Stimulated activated naive CD8-positive, alpha-beta T cell treated with anti-CD3 and anti-CD28 coated beads, Interleukin-15, Interleukin-2, amounts not matched to agents 100 ng/mL and 50 ng/mL, for 24 hours (primary cell): ENCODE data around the gene PRKD1.
"Not testable (repeated sequence)": the region's sequence is repeated elsewhere in the genome, so short reads cannot be mapped to it uniquely, and the experiment has no call there.

Experiments
- H3K27ac Mint-ChIP-seq: one replicate; pipeline ENCODE4 v1.8.0; 2021; ENCODE audit warnings: mild to moderate bottlenecking, mixed read lengths
- H3K27me3 Mint-ChIP-seq: one replicate; pipeline ENCODE4 v1.8.0; 2021; ENCODE audit warnings: mixed read lengths
- H3K36me3 Mint-ChIP-seq: one replicate; pipeline ENCODE4 v1.8.0; 2021; ENCODE audit warnings: low read depth, mixed read lengths
- H3K4me1 Mint-ChIP-seq: one replicate; pipeline ENCODE4 v1.8.0; 2021; ENCODE audit warnings: low read depth, mixed read lengths
- H3K4me3 Mint-ChIP-seq: one replicate; pipeline ENCODE4 v1.8.0; 2021; ENCODE audit warnings: mild to moderate bottlenecking, mixed read lengths
- H3K9me3 Mint-ChIP-seq: one replicate; pipeline ENCODE4 v1.8.0; 2021; ENCODE audit warnings: mixed read lengths

PRKD1 gene

GRCh38 chr14:29865299-29865698 is 62.3 kb downstream of the PRKD1 start:
- no peak overlapping the region for H3K4me3 Mint-ChIP-seq
- no peaks in the 10 kb centered on the region for H3K4me1 Mint-ChIP-seq
- H3K36me3 Mint-ChIP-seq, result no peaks in the 10 kb centered on the region
- H3K9me3 Mint-ChIP-seq, result peaks cover 3% of the 10 kb centered on the region
- no peaks in the 10 kb centered on the region for H3K27me3 Mint-ChIP-seq
- no peak overlapping the region for H3K27ac Mint-ChIP-seq

DNA sequence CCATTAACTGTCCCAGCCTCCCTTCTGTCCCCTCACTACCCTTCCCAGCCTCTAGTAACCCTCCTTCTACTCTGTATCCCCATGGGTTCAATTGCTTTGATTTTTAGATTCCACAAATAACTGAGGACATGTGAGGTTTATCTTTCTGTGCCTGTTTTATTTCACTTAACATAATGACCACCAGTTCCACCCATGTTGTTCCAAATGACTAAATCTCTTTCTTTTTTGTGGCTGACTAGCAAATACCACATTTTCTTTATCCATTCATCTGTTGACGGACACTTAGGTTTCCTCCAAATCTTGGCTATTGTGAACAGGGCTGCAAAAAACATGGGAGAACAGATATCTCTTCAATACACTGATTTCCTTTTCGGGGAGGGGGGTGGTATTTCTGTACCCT is 65.7 kb downstream of the PRKD1 start:
- H3K27me3 Mint-ChIP-seq, result no peaks in the 10 kb centered on the region
- peaks cover 5% of the 10 kb centered on the region for H3K9me3 Mint-ChIP-seq
- peaks cover 3% of the 10 kb centered on the region for H3K4me1 Mint-ChIP-seq
- no peak overlapping the region for H3K27ac Mint-ChIP-seq
- no peak overlapping the region for H3K4me3 Mint-ChIP-seq
- H3K36me3 Mint-ChIP-seq, result no peaks in the 10 kb centered on the region

GRCh38 chr14:29858299-29858698 is 69.3 kb downstream of the PRKD1 start:
- Mint-ChIP-seq H3K9me3 (peaks cover 16% of the 10 kb centered on the region), H3K36me3 (no peaks in the 10 kb centered on the region), H3K27me3 (no peaks in the 10 kb centered on the region), H3K27ac (no peak overlapping the region), H3K4me1 (peaks cover 3% of the 10 kb centered on the region), H3K4me3 (no peak overlapping the region)

DNA sequence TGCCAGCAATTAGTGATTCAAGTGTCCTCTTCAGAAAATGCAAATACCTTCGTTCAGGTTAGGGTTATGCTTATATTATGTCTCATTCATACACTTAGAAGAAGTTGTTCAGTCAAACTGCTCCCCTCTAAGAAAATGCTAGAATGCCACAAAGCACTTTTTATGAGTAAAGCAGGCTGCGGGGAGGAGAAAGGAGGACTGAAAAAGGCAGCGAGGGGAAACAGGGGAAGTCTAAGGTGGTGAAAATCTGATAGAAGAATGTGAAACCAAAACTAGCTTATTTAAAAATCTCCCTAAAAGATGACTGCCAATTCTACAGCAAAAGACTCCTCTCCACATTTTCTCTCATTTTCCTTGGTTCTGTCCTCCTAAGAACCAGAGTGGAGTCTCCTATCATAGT is 70.1 kb downstream of the PRKD1 start:
- H3K27ac Mint-ChIP-seq, result no peak overlapping the region
- peak overlapping the region; percentile 9 for H3K4me3 Mint-ChIP-seq
- peaks cover 3% of the 10 kb centered on the region for H3K4me1 Mint-ChIP-seq
- no peaks in the 10 kb centered on the region for H3K27me3 Mint-ChIP-seq
- peaks cover 16% of the 10 kb centered on the region for H3K9me3 Mint-ChIP-seq
- no peaks in the 10 kb centered on the region for H3K36me3 Mint-ChIP-seq

- Mint-ChIP-seq H3K27me3 (no peaks in the 10 kb centered on the region), H3K36me3 (no peaks in the 10 kb centered on the region), H3K4me1 (peaks cover 3% of the 10 kb centered on the region), H3K4me3 (no peak overlapping the region), H3K9me3 (peaks cover 24% of the 10 kb centered on the region), H3K27ac (no peak overlapping the region)
Measured at GRCh38 chr14:29856516-29856915, 71.1 kb downstream of the PRKD1 start.

GRCh38 chr14:29853691-29854090 is 74.0 kb downstream of the PRKD1 start:
- not testable (repeated sequence) for H3K36me3 Mint-ChIP-seq, H3K4me1 Mint-ChIP-seq, H3K27ac Mint-ChIP-seq, H3K4me3 Mint-ChIP-seq, H3K27me3 Mint-ChIP-seq
- peaks cover 40% of the 10 kb centered on the region for H3K9me3 Mint-ChIP-seq

GRCh38 chr14:29853272-29853671 is 74.4 kb downstream of the PRKD1 start:
- Mint-ChIP-seq H3K27me3 (no peaks in the 10 kb centered on the region), H3K4me3 (no peak overlapping the region), H3K4me1 (peaks cover 3% of the 10 kb centered on the region), H3K9me3 (peaks cover 42% of the 10 kb centered on the region), H3K27ac (no peak overlapping the region), H3K36me3 (no peaks in the 10 kb centered on the region)

- Mint-ChIP-seq H3K4me3 (no peak overlapping the region), H3K27ac (no peak overlapping the region), H3K27me3 (no peaks in the 10 kb centered on the region), H3K36me3 (no peaks in the 10 kb centered on the region), H3K9me3 (peaks cover 38% of the 10 kb centered on the region), H3K4me1 (no peaks in the 10 kb centered on the region)
Measured at GRCh38 chr14:29851397-29851796, 76.2 kb downstream of the PRKD1 start.

DNA sequence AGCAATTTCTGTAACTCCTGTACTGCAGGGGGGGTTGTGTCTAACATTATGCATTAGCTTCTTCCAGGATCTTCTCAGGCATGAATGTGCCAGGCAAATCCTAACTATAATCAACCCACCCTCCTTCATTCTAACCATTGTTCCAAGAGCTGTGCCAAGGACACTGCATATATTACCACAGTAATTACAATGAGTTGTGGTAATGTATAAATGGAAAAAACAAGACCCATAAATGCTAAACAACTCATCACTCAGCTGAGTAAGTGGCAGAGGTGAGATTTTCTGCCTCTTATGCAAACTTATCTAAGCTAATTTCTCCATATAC is 80.6 kb downstream of the PRKD1 start:
- H3K27ac Mint-ChIP-seq, result no peak overlapping the region
- peaks cover 22% of the 10 kb centered on the region for H3K9me3 Mint-ChIP-seq

DNA sequence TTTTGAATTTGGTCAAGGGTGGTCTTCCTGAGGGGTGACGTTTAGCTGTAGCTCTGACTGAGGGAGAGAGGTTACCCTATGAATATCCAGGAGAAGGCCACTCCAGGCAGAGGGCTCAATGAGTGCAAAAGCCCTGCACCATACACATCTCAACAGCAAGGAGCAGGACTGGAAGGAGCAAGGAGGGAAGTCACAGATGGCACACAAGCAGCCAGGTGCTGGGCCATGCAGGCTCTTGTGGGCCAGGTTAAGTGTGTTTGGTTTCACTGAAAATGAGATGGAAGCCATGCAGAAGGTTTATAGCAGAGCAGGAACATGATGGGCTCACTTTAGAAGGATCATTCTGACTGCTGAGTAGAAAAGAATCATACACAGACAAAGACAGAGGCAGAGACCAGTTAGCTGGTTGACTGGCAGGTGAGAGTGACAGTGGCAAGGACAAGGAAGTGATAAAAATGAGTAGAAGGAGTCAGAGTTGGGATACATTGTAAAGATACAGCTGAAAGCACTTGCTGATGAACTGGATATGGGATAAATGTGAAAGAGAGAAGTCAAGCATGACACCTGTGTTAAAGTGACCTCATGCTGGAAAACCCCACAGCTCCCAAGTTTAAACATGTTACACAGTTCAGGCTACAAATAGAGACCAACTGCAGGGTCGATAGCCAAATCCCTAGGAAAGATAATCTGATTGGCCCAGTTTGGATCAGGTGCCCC is 81.2 kb downstream of the PRKD1 start:
- peaks cover 18% of the 10 kb centered on the region for H3K9me3 Mint-ChIP-seq
- no peak overlapping the region for H3K4me3 Mint-ChIP-seq
- no peaks in the 10 kb centered on the region for H3K36me3 Mint-ChIP-seq
- no peaks in the 10 kb centered on the region for H3K27me3 Mint-ChIP-seq
- H3K4me1 Mint-ChIP-seq, result no peaks in the 10 kb centered on the region
- no peak overlapping the region for H3K27ac Mint-ChIP-seq

More for the DNA sequence above, 80.6 kb downstream of the PRKD1 start:
- Mint-ChIP-seq H3K4me1 (no peaks in the 10 kb centered on the region), H3K4me3 (no peak overlapping the region), H3K27me3 (no peaks in the 10 kb centered on the region), H3K36me3 (no peaks in the 10 kb centered on the region)

DNA sequence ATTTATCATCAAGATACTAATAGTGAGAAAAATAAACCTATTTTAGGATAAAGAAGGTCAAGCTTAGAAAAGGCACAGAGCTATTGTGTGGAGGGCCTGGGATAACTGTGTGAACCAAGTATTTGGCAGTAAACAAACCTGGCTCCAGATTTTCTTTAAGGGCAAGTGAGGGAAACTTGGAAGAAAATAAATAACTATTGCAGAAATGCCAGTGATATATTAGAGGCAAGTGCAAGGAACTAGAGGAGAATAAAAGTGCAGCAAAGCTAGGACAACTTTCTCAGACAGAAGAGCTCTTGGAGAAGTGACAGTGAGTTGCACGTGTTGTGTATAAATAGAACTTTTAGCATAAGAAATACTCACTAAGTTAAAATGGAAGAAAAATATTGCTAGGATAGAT is 83.7 kb downstream of the PRKD1 start:
- Mint-ChIP-seq H3K36me3 (no peaks in the 10 kb centered on the region), H3K4me3 (no peak overlapping the region), H3K27me3 (no peaks in the 10 kb centered on the region), H3K27ac (no peak overlapping the region), H3K4me1 (no peaks in the 10 kb centered on the region), H3K9me3 (peaks cover 20% of the 10 kb centered on the region)

DNA sequence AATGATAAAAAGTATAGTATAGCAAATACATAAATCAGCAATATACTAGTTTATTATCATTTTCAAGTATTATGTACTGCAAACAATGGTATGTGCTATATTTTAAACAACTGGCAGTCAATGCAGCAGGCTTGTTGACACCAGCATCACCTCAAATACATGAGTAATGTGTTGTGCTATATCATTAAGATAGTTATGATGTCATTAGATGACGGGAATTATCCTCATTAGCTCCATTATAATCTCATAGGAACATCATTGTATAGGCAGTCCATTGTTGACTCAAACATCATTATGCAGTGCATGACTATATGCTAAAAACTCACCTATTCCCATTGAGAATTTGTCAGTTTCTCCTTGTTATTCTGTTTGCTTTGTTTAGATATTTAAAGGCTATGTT is 85.4 kb downstream of the PRKD1 start:
- Mint-ChIP-seq H3K27me3 (no peaks in the 10 kb centered on the region), H3K4me3 (no peak overlapping the region), H3K27ac (no peak overlapping the region), H3K36me3 (no peaks in the 10 kb centered on the region), H3K9me3 (peaks cover 22% of the 10 kb centered on the region), H3K4me1 (no peaks in the 10 kb centered on the region)

- H3K4me1 Mint-ChIP-seq, H3K4me3 Mint-ChIP-seq, H3K27ac Mint-ChIP-seq, H3K36me3 Mint-ChIP-seq, H3K27me3 Mint-ChIP-seq: not testable (repeated sequence)
- peaks cover 22% of the 10 kb centered on the region for H3K9me3 Mint-ChIP-seq
Measured at GRCh38 chr14:29840369-29840892, 87.2 kb downstream of the PRKD1 start.

DNA sequence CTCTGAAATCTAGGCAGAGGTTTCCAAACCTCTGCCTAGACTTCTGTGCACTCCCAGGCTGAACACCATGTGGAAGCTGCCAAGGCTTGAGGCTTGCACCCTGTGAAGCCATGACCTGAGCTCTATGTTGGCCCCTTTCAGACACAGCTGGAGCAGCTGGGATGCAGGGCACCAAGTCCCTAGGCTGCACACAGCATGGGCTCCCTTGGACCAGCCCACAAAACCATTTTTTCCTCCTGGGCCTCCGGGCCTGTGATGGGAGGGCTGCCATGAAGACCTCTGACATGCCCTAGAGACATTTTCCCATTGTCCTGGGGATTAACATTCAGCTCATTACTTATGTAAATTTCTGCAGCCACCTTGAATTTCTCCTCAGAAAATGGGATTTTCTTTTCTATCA is 88.0 kb downstream of the PRKD1 start:
- H3K36me3 Mint-ChIP-seq, H3K4me3 Mint-ChIP-seq, H3K4me1 Mint-ChIP-seq, H3K27me3 Mint-ChIP-seq, H3K27ac Mint-ChIP-seq: not testable (repeated sequence)
- H3K9me3 Mint-ChIP-seq, result peaks cover 22% of the 10 kb centered on the region

GRCh38 chr14:29838752-29839151 is 88.9 kb downstream of the PRKD1 start:
- Mint-ChIP-seq H3K4me3 (no peak overlapping the region), H3K9me3 (peaks cover 22% of the 10 kb centered on the region), H3K27me3 (no peaks in the 10 kb centered on the region), H3K27ac (no peak overlapping the region), H3K4me1 (no peaks in the 10 kb centered on the region), H3K36me3 (no peaks in the 10 kb centered on the region)

DNA sequence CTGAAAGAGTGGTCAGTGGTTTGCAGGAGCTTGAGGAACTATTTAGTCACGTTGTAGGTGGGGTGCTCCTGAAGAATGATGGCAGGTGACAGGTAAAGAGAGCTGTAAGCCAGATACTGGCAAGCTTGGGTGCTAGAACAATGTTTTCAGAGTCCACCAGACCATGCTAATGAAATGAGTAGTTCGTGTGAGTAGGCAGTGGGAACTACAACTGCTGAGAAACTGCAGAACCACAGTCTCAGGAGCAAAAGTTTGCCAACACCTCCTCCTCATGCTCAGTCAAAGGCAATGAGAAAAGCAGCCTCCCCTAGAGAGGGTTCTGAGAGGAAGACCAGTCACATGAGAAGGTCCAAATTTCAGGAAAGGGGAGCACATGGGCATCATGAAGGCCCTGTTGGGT is 91.3 kb downstream of the PRKD1 start:
- no peaks in the 10 kb centered on the region for H3K36me3 Mint-ChIP-seq
- H3K4me3 Mint-ChIP-seq, result no peak overlapping the region
- no peaks in the 10 kb centered on the region for H3K4me1 Mint-ChIP-seq
- H3K27ac Mint-ChIP-seq, result no peak overlapping the region
- no peaks in the 10 kb centered on the region for H3K27me3 Mint-ChIP-seq
- peaks cover 22% of the 10 kb centered on the region for H3K9me3 Mint-ChIP-seq
